SK-N-SH (cell line): ENCODE measurements around the gene LCOR.

ENCODE experiments used
- TF ChIP-seq, protein P1 (sequence below): IDR thresholded peaks from 2 replicates; pipeline ENCODE4 v1.6.1; 2012; ENCODE audit warnings: mild to moderate bottlenecking, low read depth, low read length, moderate library complexity
- TF ChIP-seq, protein P2 (sequence below): fragments of 150-350 bp; IDR thresholded peaks from 2 replicates; pipeline ENCODE4 v1.6.1; 2017; ENCODE audit warnings: antibody characterized with exemption, low read length, low read depth, borderline replicate concordance

DNA sequence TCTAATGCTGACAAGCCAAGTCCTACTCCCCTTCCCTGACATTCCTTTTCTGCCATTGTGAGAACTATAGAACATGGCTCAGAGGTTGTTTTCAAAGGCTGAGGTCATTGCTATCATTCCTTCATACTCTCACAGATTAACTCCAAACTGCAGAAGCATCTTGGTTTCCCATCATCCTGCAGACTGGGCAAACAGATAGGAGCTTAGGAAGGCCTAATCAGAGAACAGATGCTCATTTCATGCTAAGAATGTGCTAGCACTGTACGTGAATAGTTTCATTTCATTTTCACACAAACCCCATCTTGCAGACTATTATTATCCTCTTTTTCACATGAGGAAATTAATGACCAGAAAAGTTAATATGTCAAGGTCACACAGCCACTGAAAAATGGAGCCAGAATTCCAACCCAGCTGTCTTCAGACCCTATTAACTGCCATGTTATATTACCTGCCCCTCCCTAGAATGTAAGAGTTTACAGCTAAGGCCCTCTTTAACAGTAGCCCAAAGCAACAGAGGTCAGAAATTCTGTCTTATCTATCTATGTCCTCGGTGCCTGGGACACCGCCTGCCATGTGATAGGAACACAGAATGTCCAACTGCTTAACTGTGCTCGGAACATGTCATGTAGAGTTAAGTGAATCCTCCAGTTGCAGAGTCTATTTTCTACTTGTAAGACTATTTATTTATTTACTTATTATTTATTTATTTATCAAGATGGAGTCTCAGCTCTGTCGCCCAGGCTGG is 2.9 kb upstream of the LCOR start:
- TF ChIP-seq, protein P1, sequence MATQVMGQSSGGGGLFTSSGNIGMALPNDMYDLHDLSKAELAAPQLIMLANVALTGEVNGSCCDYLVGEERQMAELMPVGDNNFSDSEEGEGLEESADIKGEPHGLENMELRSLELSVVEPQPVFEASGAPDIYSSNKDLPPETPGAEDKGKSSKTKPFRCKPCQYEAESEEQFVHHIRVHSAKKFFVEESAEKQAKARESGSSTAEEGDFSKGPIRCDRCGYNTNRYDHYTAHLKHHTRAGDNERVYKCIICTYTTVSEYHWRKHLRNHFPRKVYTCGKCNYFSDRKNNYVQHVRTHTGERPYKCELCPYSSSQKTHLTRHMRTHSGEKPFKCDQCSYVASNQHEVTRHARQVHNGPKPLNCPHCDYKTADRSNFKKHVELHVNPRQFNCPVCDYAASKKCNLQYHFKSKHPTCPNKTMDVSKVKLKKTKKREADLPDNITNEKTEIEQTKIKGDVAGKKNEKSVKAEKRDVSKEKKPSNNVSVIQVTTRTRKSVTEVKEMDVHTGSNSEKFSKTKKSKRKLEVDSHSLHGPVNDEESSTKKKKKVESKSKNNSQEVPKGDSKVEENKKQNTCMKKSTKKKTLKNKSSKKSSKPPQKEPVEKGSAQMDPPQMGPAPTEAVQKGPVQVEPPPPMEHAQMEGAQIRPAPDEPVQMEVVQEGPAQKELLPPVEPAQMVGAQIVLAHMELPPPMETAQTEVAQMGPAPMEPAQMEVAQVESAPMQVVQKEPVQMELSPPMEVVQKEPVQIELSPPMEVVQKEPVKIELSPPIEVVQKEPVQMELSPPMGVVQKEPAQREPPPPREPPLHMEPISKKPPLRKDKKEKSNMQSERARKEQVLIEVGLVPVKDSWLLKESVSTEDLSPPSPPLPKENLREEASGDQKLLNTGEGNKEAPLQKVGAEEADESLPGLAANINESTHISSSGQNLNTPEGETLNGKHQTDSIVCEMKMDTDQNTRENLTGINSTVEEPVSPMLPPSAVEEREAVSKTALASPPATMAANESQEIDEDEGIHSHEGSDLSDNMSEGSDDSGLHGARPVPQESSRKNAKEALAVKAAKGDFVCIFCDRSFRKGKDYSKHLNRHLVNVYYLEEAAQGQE = no peak
- TF ChIP-seq, protein P2, sequence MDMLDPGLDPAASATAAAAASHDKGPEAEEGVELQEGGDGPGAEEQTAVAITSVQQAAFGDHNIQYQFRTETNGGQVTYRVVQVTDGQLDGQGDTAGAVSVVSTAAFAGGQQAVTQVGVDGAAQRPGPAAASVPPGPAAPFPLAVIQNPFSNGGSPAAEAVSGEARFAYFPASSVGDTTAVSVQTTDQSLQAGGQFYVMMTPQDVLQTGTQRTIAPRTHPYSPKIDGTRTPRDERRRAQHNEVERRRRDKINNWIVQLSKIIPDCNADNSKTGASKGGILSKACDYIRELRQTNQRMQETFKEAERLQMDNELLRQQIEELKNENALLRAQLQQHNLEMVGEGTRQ = no peak
